Karpas-422 (cell line): ENCODE results near the gene NDUFA5. TPM values are rescaled to one million over a fixed set of nuclear protein-coding genes. Genes with fewer than 3 reads are reported as not detected.

Source experiments
- DNase-seq: peaks from one replicate; pipeline ENCODE4 v3.0.0-alpha.2; 2015
- H2AFZ ChIP-seq: fragments of 200-600 bp; sonication (generic); 2 replicates; pipeline ENCODE4 v1.6.1; 2014; ENCODE audit warnings: antibody characterized with exemption, low read length, mixed read lengths
- H3K27ac ChIP-seq: fragments of 200-600 bp; sonication (generic); 2 replicates; pipeline ENCODE4 v1.5.1; 2014; ENCODE audit warnings: mild to moderate bottlenecking, low read length, moderate library complexity
- H3K27me3 ChIP-seq: fragments of 200-600 bp; sonication (generic); 2 replicates; pipeline ENCODE4 v1.6.1; 2014; ENCODE audit warnings: low read length, mixed read lengths
- H3K36me3 ChIP-seq: fragments of 200-600 bp; sonication (generic); 2 replicates; pipeline ENCODE4 v1.6.1; 2014; ENCODE audit warnings: low read length, mixed read lengths; ENCODE audit not compliant: insufficient read depth
- H3K4me1 ChIP-seq: fragments of 200-600 bp; sonication (generic); 2 replicates; pipeline ENCODE4 v1.6.1; 2014; ENCODE audit warnings: mild to moderate bottlenecking, low read length, mixed read lengths
- H3K4me2 ChIP-seq: fragments of 200-600 bp; sonication (generic); 2 replicates; pipeline ENCODE4 v1.6.1; 2014; ENCODE audit warnings: low read length, low read depth, mild to moderate bottlenecking; ENCODE audit not compliant: poor library complexity, severe bottlenecking
- H3K4me3 ChIP-seq: fragments of 200-600 bp; sonication (generic); 2 replicates; pipeline ENCODE4 v1.5.1; 2014; ENCODE audit warnings: mild to moderate bottlenecking, antibody characterized with exemption, low read length, mixed read lengths
- H3K79me2 ChIP-seq: fragments of 200-600 bp; sonication (generic); 2 replicates; pipeline ENCODE4 v1.6.1; 2014; ENCODE audit warnings: mild to moderate bottlenecking, low read length, mixed read lengths
- H3K9ac ChIP-seq: fragments of 200-600 bp; sonication (generic); 2 replicates; pipeline ENCODE4 v1.6.0; 2014; ENCODE audit warnings: low read length
- H3K9me2 ChIP-seq: fragments of 200-600 bp; sonication (generic), shearing (Covaris generic); replicated peaks from 2 replicates; pipeline ENCODE4 v1.6.0; 2014; ENCODE audit warnings: mild to moderate bottlenecking, low read length, moderate library complexity; ENCODE audit not compliant: insufficient read depth
- H3K9me3 ChIP-seq: fragments of 300-700, 200-600 bp; sonication (generic); 2 replicates; pipeline ENCODE4 v1.6.1; 2014; ENCODE audit warnings: low read length, mixed read lengths
- H4K20me1 ChIP-seq: fragments of 200-600 bp; sonication (generic); 2 replicates; pipeline ENCODE4 v1.6.1; 2014; ENCODE audit warnings: mild to moderate bottlenecking, antibody characterized with exemption, low read length, low read depth; ENCODE audit not compliant: insufficient read depth
- total RNA-seq: library from RNA; depleted of rRNA; stranded (reverse); fragments of >200 nt; shearing (Covaris generic); gene quantifications from 2 replicates; pipeline ENCODE4 v1.2.3, GENCODE V29; 2014; ENCODE audit warnings: low replicate concordance

The NDUFA5 gene
- total RNA-seq, 1 experiment from 2014 or later: 59.0 TPM

- H4K20me1 ChIP-seq: no peaks in the 10 kb centered on the region
- H3K9ac ChIP-seq: no peak overlapping the region
- DNase-seq: no peak
- H3K4me2 ChIP-seq: no peak overlapping the region
- no peaks in the 10 kb centered on the region for H3K79me2 ChIP-seq
- no peak overlapping the region for H2AFZ ChIP-seq
- no peak overlapping the region for H3K27ac ChIP-seq
- H3K36me3 ChIP-seq: no peaks in the 10 kb centered on the region
- H3K4me1 ChIP-seq: peaks cover 4% of the 10 kb centered on the region; the same call in 1 of the 2 replicates
- H3K9me3 ChIP-seq: no peaks in the 10 kb centered on the region
- no peak overlapping the region for H3K4me3 ChIP-seq
- H3K27me3 ChIP-seq: no peaks in the 10 kb centered on the region
- no peaks in the 10 kb centered on the region for H3K9me2 ChIP-seq
Observed at GRCh38 chr7:123571187-123571586, 13.6 kb upstream of the NDUFA5 start.

DNA sequence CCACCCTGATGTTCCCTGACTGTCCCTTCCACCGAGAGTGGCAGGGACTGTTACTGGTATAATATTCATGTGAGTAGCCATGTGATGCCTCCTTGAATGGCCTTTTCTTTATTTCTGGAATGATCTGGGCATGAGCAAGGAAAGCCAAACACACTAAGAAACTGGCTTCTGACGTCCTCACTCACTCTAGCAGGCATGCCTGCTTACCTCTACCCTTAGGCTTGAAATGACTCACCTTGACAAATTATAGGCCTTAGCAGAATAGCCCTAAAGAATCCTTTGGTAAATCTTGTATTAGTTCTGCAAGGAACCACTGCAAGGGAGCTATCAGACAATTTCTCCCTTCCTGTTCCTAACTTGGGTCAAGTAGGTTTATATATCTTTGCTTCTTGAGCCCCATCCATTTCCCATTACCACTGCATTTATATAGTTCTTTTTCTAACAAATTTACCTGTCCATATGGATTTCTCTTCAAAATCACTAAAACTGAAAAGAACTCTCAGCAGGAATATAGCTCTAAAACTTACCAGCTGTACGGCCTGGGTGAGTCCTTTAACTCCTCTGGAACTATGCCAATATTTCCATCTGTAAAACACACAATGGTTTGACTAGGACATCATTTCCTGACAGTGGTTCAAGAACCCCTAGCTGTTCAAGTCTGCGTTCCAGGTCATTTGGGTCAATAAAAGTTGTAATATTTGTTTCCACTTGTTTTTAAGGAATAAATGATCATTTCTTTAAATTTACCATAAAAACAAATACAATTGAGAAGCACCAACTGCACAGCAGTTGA lies 13.0 kb upstream of the NDUFA5 start:
- no peaks in the 10 kb centered on the region for H3K27me3 ChIP-seq
- no peak overlapping the region for H2AFZ ChIP-seq
- peaks cover 4% of the 10 kb centered on the region; the same call in 1 of the 2 replicates for H3K4me1 ChIP-seq
- H3K9ac ChIP-seq: no peak overlapping the region
- H4K20me1 ChIP-seq: no peaks in the 10 kb centered on the region
- H3K79me2 ChIP-seq: no peaks in the 10 kb centered on the region
- peak; percentile 32 for DNase-seq
- H3K27ac ChIP-seq: no peak overlapping the region
- H3K9me2 ChIP-seq: no peaks in the 10 kb centered on the region
- H3K9me3 ChIP-seq: no peaks in the 10 kb centered on the region
- no peak overlapping the region for H3K4me3 ChIP-seq
- no peak overlapping the region for H3K4me2 ChIP-seq
- H3K36me3 ChIP-seq: no peaks in the 10 kb centered on the region

DNA sequence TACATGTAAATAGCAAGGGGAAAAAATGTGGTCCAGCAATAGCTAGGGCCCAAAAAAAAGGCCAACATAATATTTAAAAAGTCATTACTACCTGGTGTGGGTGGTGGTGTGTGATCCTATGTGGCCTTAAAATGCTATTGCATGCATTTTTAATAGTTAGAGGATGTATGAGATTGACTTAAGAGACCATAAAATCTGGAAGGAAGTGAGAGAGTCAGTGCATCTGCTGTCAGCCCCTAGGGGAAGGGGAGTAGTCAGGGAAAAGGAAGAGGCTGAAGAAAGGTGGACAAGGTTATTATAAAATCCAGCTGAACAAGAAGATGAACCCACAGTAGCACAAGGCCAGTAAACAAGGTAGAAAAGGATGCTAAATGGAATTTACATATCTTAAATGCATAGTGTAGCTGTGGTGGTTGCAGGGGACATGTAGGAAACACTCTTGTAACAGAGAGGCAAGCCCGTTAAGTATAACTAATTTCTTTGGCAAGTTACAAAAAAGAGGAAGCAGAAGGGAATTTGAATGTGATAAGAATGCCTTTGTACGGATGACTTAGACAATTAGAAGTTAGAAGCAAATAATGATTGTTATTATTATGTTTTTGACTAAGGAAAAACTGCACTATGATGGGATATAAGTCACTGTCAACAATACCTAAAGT lies 11.9 kb upstream of the NDUFA5 start:
- Histone ChIP-seq H3K79me2 (no peaks in the 10 kb centered on the region), H3K4me2 (no peak overlapping the region), H3K36me3 (no peaks in the 10 kb centered on the region), H3K4me3 (no peak overlapping the region), H3K9me2 (no peaks in the 10 kb centered on the region), H3K27ac (no peak overlapping the region), H4K20me1 (no peaks in the 10 kb centered on the region), H2AFZ (no peak overlapping the region), H3K9me3 (no peaks in the 10 kb centered on the region), H3K27me3 (no peaks in the 10 kb centered on the region), H3K4me1 (peaks cover 4% of the 10 kb centered on the region; the same call in 1 of the 2 replicates), H3K9ac (no peak overlapping the region)
- DNase-seq: peak; percentile 34

DNA sequence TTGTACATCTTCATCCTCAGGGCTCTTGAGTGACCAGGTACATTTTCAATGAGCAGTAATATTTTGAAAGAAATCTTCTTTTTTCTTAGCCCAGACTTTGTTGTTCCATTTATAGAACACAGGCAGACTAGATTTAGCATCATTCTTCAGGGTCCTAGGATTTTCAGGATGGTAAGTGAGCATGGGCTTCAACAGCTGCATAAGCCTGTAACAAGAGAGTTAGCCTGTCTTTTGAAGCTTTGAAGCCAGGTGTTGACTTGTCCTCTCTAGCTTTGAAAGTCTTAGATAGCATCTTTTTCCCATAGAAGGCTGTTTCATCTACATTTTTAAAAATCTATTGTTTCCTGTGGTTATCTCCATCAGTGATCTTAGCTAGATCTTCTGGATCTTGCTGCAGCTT lies 4.5 kb upstream of the NDUFA5 start:
- Histone ChIP-seq H3K9me2 (no peaks in the 10 kb centered on the region), H3K4me2 (no peak overlapping the region), H4K20me1 (no peaks in the 10 kb centered on the region), H3K79me2 (peaks cover 5% of the 10 kb centered on the region), H3K4me3 (no peak overlapping the region), H3K9me3 (no peaks in the 10 kb centered on the region), H3K4me1 (peaks cover 6% of the 10 kb centered on the region), H3K36me3 (no peaks in the 10 kb centered on the region), H2AFZ (no peak overlapping the region), H3K27ac (no peak overlapping the region), H3K27me3 (no peaks in the 10 kb centered on the region), H3K9ac (no peak overlapping the region)
- DNase-seq: no peak

DNA sequence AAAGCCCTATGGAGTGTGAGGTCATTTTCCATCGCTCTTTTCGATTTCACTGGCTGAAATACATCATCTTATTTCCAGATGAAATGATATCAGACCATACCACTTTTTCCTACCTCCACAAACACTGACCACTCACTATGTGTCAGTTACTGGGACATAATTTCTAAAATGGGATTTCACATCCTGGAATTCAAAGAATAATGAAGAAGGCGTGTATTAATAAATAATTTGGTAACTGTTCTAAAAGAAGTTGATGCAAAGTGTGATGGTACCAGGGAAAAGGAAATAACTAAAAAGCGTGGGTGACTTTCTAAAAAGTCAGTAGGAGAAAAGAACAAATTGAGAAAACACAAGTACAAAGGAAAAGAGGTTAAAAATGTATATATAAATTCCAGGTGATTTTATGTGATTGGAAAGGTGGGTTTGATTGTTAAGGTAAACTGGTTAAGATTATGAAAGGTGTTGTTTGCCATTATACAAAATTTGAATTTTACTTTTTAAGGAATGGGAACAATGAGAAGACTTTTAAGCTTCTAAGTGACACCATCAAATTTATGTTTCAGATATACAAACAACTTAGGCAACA lies 764 bp upstream of the NDUFA5 start:
- H3K9ac ChIP-seq: peak overlapping the region; percentile 68
- peak overlapping the region; percentile 94 for H3K4me3 ChIP-seq
- H3K36me3 ChIP-seq: peaks cover 15% of the 10 kb centered on the region; the same call in 1 of the 2 replicates
- no peaks in the 10 kb centered on the region for H4K20me1 ChIP-seq
- DNase-seq: no peak
- H3K27me3 ChIP-seq: no peaks in the 10 kb centered on the region
- H3K9me2 ChIP-seq: no peaks in the 10 kb centered on the region
- H3K4me2 ChIP-seq: peak overlapping the region; percentile 83
- no peak overlapping the region for H3K27ac ChIP-seq
- H3K9me3 ChIP-seq: no peaks in the 10 kb centered on the region
- peak overlapping the region; percentile 71 for H2AFZ ChIP-seq
- peaks cover 37% of the 10 kb centered on the region for H3K79me2 ChIP-seq
- peaks cover 26% of the 10 kb centered on the region for H3K4me1 ChIP-seq

DNA sequence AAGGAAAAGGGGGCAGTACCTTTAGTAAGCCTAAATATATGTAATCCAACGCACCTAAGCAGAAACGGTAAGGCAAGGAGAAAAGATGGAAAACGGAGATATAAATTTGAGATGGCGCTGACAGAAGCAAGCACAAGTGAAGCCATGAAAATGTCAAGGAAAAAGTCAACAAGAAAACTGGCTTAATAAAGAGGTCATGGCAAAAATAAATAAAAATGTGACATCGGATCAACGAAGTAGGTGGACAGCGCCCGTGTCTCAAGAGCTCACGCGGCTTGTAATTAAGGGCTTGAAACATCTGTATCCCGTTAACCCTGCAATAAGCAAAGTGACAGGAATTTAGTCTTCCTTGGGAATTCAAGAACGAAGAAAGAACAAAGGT lies 611 bp downstream of the NDUFA5 start:
- Histone ChIP-seq H2AFZ (peak overlapping the region; percentile 80; the same call in 1 of the 2 replicates), H3K9me3 (no peaks in the 10 kb centered on the region), H3K4me2 (peak overlapping the region; percentile 86), H3K27ac (peak overlapping the region; percentile 52), H4K20me1 (no peaks in the 10 kb centered on the region), H3K9me2 (no peaks in the 10 kb centered on the region), H3K36me3 (peaks cover 23% of the 10 kb centered on the region; the same call in 1 of the 2 replicates), H3K79me2 (peaks cover 48% of the 10 kb centered on the region), H3K27me3 (no peaks in the 10 kb centered on the region), H3K4me3 (peak overlapping the region; percentile 94), H3K4me1 (peaks cover 26% of the 10 kb centered on the region), H3K9ac (peak overlapping the region; percentile 94)
- DNase-seq: no peak

GRCh38 chr7:123555484-123555883 lies 2.1 kb downstream of the NDUFA5 start:
- Histone ChIP-seq H3K9me2 (no peaks in the 10 kb centered on the region), H3K4me3 (peak overlapping the region; percentile 94; the same call in 1 of the 2 replicates), H3K27ac (no peak overlapping the region), H3K4me2 (peak overlapping the region; percentile 86), H4K20me1 (no peaks in the 10 kb centered on the region), H3K36me3 (peaks cover 23% of the 10 kb centered on the region; the same call in 1 of the 2 replicates), H3K79me2 (peaks cover 60% of the 10 kb centered on the region), H3K9me3 (no peaks in the 10 kb centered on the region), H3K4me1 (peaks cover 26% of the 10 kb centered on the region), H3K27me3 (no peaks in the 10 kb centered on the region), H3K9ac (no peak overlapping the region), H2AFZ (no peak overlapping the region)
- DNase-seq: no peak

- H3K4me1 ChIP-seq: peaks cover 21% of the 10 kb centered on the region
- H3K79me2 ChIP-seq: peaks cover 83% of the 10 kb centered on the region
- no peak overlapping the region for H3K27ac ChIP-seq
- H3K9me2 ChIP-seq: no peaks in the 10 kb centered on the region
- no peak overlapping the region for H2AFZ ChIP-seq
- no peak overlapping the region for H3K4me2 ChIP-seq
- H3K4me3 ChIP-seq: no peak overlapping the region
- peaks cover 35% of the 10 kb centered on the region for H3K36me3 ChIP-seq
- no peaks in the 10 kb centered on the region for H3K27me3 ChIP-seq
- DNase-seq: peak; percentile 10
- no peak overlapping the region for H3K9ac ChIP-seq
- no peaks in the 10 kb centered on the region for H3K9me3 ChIP-seq
- H4K20me1 ChIP-seq: no peaks in the 10 kb centered on the region
Observed at GRCh38 chr7:123553159-123553558, 4.5 kb downstream of the NDUFA5 start.
